NB4 (cell line): ENCODE measurements around the gene CABCOCO1.

ENCODE experiments used
- DNase-seq: peaks from one replicate; pipeline ENCODE4 v3.0.0; 2010; ENCODE audit warnings: low read depth
- H3K4me3 ChIP-seq: one replicate; pipeline ENCODE4 v1.5.1; 2011; ENCODE audit warnings: mild to moderate bottlenecking, low read depth, low read length, moderate library complexity
- MAX ChIP-seq: IDR thresholded peaks from 2 replicates; pipeline ENCODE4 v1.6.1; 2011; ENCODE audit warnings: low read depth, low read length
- MYC ChIP-seq: IDR thresholded peaks from 2 replicates; pipeline ENCODE4 v1.6.1; 2011; ENCODE audit warnings: low read depth, low read length
- POLR2A ChIP-seq: IDR thresholded peaks from 2 replicates; pipeline ENCODE4 v1.6.1; 2011; ENCODE audit warnings: mild to moderate bottlenecking; ENCODE audit not compliant: insufficient read length; ENCODE audit errors: extremely low read depth
- TF ChIP-seq, protein P1 (sequence below): IDR thresholded peaks from one replicate; pipeline ENCODE4 v1.5.1; 2012; ENCODE audit warnings: low read depth, low read length

The CABCOCO1 gene

GRCh38 chr10:61642676-61643075 is 20.1 kb upstream of the CABCOCO1 start:
- no peak overlapping the region for H3K4me3 ChIP-seq
- TF ChIP-seq, protein P1, sequence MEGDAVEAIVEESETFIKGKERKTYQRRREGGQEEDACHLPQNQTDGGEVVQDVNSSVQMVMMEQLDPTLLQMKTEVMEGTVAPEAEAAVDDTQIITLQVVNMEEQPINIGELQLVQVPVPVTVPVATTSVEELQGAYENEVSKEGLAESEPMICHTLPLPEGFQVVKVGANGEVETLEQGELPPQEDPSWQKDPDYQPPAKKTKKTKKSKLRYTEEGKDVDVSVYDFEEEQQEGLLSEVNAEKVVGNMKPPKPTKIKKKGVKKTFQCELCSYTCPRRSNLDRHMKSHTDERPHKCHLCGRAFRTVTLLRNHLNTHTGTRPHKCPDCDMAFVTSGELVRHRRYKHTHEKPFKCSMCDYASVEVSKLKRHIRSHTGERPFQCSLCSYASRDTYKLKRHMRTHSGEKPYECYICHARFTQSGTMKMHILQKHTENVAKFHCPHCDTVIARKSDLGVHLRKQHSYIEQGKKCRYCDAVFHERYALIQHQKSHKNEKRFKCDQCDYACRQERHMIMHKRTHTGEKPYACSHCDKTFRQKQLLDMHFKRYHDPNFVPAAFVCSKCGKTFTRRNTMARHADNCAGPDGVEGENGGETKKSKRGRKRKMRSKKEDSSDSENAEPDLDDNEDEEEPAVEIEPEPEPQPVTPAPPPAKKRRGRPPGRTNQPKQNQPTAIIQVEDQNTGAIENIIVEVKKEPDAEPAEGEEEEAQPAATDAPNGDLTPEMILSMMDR, result no peak
- DNase-seq, result no peak

GRCh38 chr10:61643316-61643751 is 19.4 kb upstream of the CABCOCO1 start:
- no peak for DNase-seq
- H3K4me3 ChIP-seq, result no peak overlapping the region
- TF ChIP-seq POLR2A (no peak), MYC (no peak), MAX (no peak)
- TF ChIP-seq, protein P1, result no peak

DNA sequence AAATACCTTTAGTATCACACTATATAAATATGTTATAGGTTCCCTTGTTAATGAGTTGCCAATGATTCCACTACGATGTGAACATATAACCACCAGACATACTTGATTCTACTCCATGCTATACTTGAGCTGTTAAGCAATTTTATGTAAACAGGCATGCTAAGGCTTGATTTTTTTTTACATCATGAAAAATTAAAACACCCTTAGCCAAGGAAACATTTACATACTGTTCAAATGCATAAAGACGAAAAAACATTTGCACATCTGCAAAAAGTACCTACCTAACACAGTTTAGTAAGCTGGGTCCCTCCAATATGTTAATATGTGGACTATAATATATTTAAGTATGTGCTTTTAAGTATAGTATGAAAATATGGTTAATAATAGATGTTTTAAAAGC is 9.0 kb upstream of the CABCOCO1 start:
- no peak for TF ChIP-seq POLR2A
- TF ChIP-seq MYC, result no peak
- TF ChIP-seq, protein P1, result no peak
- no peak for TF ChIP-seq MAX
- DNase-seq, result no peak

DNA sequence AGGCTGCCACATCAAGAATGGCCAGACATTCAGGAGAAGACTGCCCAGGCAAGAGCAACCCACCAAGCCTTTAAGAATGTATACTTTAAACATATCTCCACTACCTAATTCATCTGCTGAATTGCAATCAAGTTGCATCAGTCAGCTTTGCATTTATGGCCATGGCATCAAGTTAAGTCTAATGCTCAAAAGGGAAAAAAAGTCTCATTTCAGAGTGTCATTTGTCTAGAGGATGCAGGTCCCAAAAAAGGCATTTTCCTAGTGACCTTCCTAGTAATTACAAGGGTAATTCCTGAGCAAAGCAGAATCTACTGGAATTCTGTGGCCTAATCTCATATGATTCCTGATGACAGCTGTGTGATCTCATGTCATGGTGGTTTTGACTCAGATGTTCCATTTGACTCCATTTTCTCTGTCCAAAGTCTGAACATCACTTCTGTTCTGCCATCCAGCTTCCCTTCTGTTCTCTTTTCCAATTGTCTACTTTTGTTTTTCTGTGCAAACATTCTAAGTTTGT is 7.3 kb upstream of the CABCOCO1 start:
- H3K4me3 ChIP-seq, result no peak overlapping the region
- no peak for DNase-seq
- TF ChIP-seq POLR2A, result no peak
- no peak for TF ChIP-seq MYC
- no peak for TF ChIP-seq MAX
- TF ChIP-seq, protein P1, result no peak

More for the DNA sequence above, 9.0 kb upstream of the CABCOCO1 start:
- H3K4me3 ChIP-seq, result no peak overlapping the region

- no peak overlapping the region for H3K4me3 ChIP-seq
- no peak for DNase-seq
- TF ChIP-seq MYC (no peak), MAX (no peak), POLR2A (no peak)
- TF ChIP-seq, protein P1, result no peak
Observed at GRCh38 chr10:61663466-61663865, 737 bp downstream of the CABCOCO1 start.

DNA sequence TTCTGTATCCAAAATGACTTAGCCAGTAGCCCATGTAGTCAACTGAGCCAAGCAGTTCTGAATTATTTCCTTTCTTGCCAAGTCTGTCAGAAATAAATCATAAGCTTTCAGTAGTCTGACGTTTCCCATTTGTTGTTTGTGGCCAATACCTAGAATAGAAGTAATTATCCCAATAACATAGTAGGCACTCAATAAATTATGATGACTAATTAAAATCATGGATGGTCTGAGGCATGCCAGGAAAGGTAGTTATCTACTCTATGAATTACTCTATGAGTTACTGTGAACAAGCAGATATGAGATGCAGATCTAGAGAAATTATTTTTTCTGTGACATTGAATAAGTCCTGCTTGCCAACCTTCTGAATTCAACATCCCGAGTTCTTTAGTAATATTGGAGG is 2.3 kb downstream of the CABCOCO1 start:
- no peak for DNase-seq
- no peak overlapping the region for H3K4me3 ChIP-seq
- TF ChIP-seq, protein P1, result no peak
